Measurements from ENCODE around the gene SYT3.

Gene SYT3

DNA sequence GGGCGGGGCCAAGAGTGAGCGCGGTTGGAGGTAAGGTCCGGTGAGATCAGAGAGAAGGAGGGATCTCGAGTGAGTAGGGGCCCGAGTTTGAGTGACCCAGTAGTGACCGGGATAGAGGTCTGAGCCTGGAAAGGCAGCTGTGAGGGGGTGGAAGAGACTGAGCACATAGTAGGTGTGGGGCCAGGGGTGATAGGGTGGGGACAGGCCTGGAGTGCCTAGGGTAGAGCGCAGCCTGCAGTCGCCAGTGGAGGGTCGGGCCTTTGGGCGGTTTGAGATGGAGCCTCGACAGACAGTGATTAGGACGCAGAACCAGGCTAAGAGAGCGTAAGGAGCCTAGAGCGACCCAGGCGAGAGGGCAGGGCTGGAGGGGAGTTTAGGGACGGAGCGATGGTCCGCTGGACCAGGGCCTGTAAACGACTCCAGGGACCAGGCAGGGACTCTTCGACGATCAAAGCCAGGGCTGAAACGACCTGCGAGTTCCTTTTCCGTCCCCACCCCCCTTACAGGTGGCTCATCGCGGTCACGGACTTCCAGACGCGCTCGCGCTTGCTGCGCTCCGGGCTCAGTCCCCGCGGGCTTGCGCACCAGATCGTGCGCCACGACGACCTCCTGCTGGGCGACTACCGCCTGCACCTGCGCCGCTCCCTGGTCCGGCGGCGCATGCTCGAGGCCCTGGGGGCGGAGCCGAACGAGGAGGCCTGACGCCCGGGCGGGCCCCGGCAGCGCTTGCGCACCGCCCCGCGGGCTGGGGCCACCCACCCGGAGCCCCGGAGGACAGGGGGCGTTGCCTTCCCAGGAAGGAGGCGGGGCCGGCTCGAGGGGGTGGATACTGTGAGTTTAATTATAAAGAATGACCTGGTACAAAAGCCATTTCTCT, 19.0 kb upstream of the SYT3 start (continued):
- TF ChIP-seq ZNF610 (tag by site-specific recombination; IDR thresholded peaks at IDR 0.05; ENCODE audit: borderline replicate concordance), result peak; percentile 82; the same call in 1 of the 2 replicates
- TF ChIP-seq, protein P1, sequence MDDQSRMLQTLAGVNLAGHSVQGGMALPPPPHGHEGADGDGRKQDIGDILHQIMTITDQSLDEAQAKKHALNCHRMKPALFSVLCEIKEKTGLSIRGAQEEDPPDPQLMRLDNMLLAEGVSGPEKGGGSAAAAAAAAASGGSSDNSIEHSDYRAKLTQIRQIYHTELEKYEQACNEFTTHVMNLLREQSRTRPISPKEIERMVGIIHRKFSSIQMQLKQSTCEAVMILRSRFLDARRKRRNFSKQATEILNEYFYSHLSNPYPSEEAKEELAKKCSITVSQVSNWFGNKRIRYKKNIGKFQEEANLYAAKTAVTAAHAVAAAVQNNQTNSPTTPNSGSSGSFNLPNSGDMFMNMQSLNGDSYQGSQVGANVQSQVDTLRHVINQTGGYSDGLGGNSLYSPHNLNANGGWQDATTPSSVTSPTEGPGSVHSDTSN (CRISPR knock-in tag; IDR thresholded peaks at IDR 0.05), result 0 out of 2 replicates have a peak, but pooled peaks have one; percentile 46
- no peak for TF ChIP-seq ZNF19 (tag by site-specific recombination; IDR thresholded peaks at IDR 0.05; ENCODE audit: low read depth)
- peak; percentile 29; the same call in 1 of the 2 replicates for TF ChIP-seq ZNF768 (tag by site-specific recombination; IDR thresholded peaks at IDR 0.05)
- 0 out of 2 replicates have a peak, but pooled peaks have one; percentile 61 for TF ChIP-seq ZNF645 (tag by site-specific recombination; IDR thresholded peaks at IDR 0.05)
- no peak for TF ChIP-seq ZNF292 (tag by site-specific recombination; IDR thresholded peaks at IDR 0.05; ENCODE audit: borderline replicate concordance, low read depth)
- no peak for TF ChIP-seq ZNF670 (tag by site-specific recombination; IDR thresholded peaks at IDR 0.05; ENCODE audit: low read depth)
- TF ChIP-seq INSM2 (tag by site-specific recombination; IDR thresholded peaks at IDR 0.05), result peak; percentile 61; the same call in 1 of the 2 replicates
- no peak; the same call in 1 of the 2 replicates for TF ChIP-seq ZNF324 (tag by site-specific recombination; IDR thresholded peaks at IDR 0.05)
- TF ChIP-seq, protein P2, sequence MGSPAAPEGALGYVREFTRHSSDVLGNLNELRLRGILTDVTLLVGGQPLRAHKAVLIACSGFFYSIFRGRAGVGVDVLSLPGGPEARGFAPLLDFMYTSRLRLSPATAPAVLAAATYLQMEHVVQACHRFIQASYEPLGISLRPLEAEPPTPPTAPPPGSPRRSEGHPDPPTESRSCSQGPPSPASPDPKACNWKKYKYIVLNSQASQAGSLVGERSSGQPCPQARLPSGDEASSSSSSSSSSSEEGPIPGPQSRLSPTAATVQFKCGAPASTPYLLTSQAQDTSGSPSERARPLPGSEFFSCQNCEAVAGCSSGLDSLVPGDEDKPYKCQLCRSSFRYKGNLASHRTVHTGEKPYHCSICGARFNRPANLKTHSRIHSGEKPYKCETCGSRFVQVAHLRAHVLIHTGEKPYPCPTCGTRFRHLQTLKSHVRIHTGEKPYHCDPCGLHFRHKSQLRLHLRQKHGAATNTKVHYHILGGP (tag by site-specific recombination; IDR thresholded peaks at IDR 0.05), result no peak
- no peak; the same call in 1 of the 2 replicates for TF ChIP-seq ZNF140 (tag by site-specific recombination; IDR thresholded peaks at IDR 0.05)
- TF ChIP-seq ZNF571 (tag by site-specific recombination; IDR thresholded peaks at IDR 0.05), result no peak
- peak; percentile 96 for TF ChIP-seq ZBTB26 (tag by site-specific recombination; optimal IDR thresholded peaks at IDR 0.05)
- TF ChIP-seq IKZF3 (tag by site-specific recombination; IDR thresholded peaks at IDR 0.05), result no peak
- no peak for TF ChIP-seq ZNF514 (tag by site-specific recombination; IDR thresholded peaks at IDR 0.05)
- TF ChIP-seq, protein P3, sequence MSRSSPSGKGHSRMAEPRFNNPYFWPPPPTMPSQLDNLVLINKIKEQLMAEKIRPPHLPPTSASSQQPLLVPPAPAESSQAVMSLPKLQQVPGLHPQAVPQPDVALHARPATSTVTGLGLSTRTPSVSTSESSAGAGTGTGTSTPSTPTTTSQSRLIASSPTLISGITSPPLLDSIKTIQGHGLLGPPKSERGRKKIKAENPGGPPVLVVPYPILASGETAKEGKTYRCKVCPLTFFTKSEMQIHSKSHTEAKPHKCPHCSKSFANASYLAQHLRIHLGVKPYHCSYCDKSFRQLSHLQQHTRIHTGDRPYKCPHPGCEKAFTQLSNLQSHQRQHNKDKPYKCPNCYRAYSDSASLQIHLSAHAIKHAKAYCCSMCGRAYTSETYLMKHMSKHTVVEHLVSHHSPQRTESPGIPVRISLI (tag by site-specific recombination; IDR thresholded peaks at IDR 0.05), result no peak
- peak; percentile 70 for TF ChIP-seq PATZ1 (tag by site-specific recombination; IDR thresholded peaks at IDR 0.05)
- peak; percentile 40; the same call in 1 of the 2 replicates for TF ChIP-seq GFI1B (tag by site-specific recombination; IDR thresholded peaks at IDR 0.05)
- 0 out of 2 replicates have a peak, but pooled peaks have one; percentile 4 for TF ChIP-seq ZNF146 (tag by site-specific recombination; IDR thresholded peaks at IDR 0.05)
- TF ChIP-seq ZNF677 (tag by site-specific recombination; IDR thresholded peaks at IDR 0.05), result no peak
- TF ChIP-seq, protein P4, sequence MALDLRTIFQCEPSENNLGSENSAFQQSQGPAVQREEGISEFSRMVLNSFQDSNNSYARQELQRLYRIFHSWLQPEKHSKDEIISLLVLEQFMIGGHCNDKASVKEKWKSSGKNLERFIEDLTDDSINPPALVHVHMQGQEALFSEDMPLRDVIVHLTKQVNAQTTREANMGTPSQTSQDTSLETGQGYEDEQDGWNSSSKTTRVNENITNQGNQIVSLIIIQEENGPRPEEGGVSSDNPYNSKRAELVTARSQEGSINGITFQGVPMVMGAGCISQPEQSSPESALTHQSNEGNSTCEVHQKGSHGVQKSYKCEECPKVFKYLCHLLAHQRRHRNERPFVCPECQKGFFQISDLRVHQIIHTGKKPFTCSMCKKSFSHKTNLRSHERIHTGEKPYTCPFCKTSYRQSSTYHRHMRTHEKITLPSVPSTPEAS (tag by site-specific recombination; IDR thresholded peaks at IDR 0.05), result no peak
- peak; percentile 71; the same call in 1 of the 2 replicates for TF ChIP-seq KLF7 (tag by site-specific recombination; IDR thresholded peaks at IDR 0.05; ENCODE audit: borderline replicate concordance)
- no peak for TF ChIP-seq SALL2 (tag by site-specific recombination; IDR thresholded peaks at IDR 0.05; ENCODE audit: borderline replicate concordance)
- no peak for TF ChIP-seq ZNF266 (tag by site-specific recombination; IDR thresholded peaks at IDR 0.05; ENCODE audit: low read depth)
- TF ChIP-seq ZNF558 (tag by site-specific recombination; IDR thresholded peaks at IDR 0.05), result no peak
- TF ChIP-seq ZNF654 (tag by site-specific recombination; IDR thresholded peaks at IDR 0.05; ENCODE audit: low read depth), result no peak
- no peak for TF ChIP-seq ZNF510 (tag by site-specific recombination; IDR thresholded peaks at IDR 0.05; ENCODE audit: insufficient replicate concordance)

Measured in HEK293 (cell line).